GM15510 (cell line): Measurements from ENCODE around the gene CHMP4A.

Source experiments
- POLR2A ChIP-seq: IDR thresholded peaks from 3 replicates; pipeline ENCODE4 v1.6.1; 2011; ENCODE audit warnings: borderline replicate concordance; ENCODE audit not compliant: insufficient read length; ENCODE audit errors: extremely low read depth

The CHMP4A gene

DNA sequence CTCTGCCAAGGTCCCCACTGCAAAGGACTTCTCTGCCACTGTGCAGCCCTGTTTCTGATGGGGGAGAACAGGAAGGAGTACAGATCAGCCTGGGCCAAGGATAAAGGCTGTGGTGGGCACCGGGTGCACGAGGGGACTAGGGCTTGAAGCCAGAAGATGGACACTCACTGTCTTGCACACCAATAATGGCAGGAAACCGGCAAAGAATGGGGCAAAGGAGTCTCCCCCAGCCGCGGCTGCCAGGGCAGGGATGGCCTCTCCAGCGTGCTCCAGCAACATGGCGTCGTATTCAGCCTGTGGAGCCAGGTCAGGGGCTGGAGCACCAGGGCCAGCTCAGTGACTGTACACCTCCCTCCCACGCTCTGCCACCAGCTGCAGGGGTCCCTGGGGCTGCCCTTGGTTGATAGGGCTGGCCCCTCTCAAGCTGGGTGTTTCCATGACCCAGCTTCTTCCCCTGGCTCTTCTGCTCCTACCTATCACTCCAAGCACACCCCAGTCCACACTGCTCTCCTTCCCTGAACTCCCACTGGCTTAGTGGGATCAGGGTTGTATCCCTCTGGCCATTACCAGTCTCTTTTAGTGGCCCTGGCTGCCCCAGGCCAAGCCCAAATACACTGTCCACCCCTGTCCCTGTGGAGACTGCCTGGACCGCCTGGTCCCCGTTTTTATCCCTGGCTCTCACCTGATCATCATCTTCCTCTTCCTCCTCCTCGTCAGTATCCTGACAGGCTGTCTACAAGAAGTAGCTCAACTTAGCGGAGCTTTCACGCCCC is 31.0 kb downstream of the CHMP4A start:
- TF ChIP-seq POLR2A: peak; percentile 10

GRCh38 chr14:24181371-24182077 is 31.8 kb downstream of the CHMP4A start:
- no peak for TF ChIP-seq POLR2A

DNA sequence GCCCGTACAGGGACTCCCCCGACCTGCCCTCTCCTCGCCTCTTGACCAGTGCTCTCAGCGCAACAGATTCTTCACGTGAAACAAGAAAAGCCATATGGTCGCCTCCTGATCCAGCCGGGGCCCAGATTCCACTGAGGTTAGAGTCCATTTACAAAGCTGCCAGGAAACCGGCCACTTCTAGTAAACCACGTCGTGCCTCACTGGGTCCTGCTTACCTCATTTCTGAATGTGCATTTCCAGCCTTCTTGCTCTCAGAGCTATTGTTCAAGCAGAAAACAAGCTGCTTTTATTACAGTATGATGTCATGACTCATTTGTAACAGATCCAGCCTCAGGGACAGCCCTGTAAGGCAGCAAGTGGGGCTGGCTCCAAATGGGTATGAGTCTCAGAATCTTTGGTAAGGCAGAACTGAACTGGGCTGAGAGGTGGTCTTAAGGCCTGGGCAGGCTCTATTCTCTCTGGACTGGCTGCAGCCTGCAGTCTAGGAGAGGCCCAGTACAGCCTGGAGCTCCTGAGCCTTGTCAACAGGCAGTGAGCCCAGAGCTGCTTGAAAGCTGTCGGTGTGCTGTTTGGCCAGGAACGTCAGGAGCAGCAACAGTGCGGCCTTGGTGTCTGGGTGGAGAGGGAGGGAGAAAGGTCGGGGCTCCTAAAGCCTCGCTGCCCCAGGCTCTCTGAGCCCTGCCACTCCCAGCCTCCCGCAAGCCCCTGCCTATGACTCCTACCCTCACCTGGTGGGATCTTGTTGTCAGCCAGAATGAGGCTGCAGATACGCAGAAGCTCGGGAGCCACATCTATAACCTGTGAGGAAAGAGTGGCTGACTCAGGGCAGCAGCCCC is 33.1 kb downstream of the CHMP4A start:
- no peak for TF ChIP-seq POLR2A

GRCh38 chr14:24179294-24179960 is 33.9 kb downstream of the CHMP4A start:
- TF ChIP-seq POLR2A: no peak

DNA sequence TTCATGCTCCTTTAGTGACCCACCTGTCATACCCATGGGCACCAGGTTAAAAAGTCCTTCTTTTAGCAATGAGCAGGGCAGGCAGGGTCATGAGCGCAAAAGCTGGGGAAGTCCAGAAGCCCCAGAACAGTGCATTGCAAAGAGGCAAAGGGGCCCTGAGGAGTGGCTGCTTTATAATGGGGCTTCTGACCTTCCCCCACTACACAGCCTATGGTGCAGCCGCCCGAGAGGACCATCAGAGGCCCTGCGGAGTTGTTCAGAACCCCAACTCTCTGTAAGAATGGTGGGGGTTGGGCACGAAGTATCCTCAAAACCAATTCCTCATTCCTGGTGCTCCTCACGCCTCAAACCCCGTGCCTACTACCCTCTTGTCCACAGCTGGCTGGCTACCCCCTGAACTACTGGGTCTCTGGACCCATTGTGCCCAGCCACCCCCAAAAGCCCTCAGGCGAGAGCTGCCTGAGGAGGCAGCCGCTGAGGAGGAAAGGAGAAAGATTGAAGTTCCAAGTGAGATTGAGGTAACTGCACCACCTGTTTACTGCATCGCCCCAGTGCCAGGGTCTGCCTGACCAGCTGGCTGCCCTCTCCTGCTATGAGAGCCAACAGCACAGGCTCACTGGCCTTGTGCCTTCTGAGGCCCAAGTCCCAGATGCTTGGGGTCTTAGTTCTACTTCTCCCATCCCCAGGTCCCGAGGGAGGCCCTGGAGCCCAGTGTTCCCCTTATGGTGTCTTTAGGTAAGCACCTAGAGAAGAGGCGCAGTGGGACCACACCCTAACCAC is 34.7 kb downstream of the CHMP4A start:
- TF ChIP-seq POLR2A: peak; percentile 12

GRCh38 chr14:24177891-24178290 is 35.4 kb downstream of the CHMP4A start:
- no peak for TF ChIP-seq POLR2A

GRCh38 chr14:24177041-24177825 is 36.1 kb downstream of the CHMP4A start:
- no peak for TF ChIP-seq POLR2A

- TF ChIP-seq POLR2A: no peak
Measured at GRCh38 chr14:24176599-24176998, 36.7 kb downstream of the CHMP4A start.

DNA sequence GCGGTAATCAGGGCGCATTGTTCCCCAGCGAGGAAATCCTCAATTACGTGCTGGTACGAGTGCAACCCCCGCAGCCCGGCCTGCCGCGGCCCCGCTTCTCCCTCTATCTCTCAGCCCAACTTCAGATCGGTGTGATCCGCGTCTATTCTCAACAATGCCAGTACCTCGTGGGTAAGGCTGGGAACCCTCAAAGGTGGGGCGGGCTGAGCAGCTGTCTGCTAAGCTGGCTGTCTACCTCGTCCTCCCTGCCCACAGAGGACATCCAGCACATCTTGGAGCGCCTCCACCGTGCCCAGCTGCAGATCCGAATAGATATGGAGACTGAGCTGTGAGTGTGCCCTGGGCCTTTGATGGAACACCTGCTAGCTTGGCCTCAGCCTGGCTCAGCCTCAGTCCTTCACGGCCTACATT is 40.4 kb downstream of the CHMP4A start:
- TF ChIP-seq POLR2A: no peak

GRCh38 chr14:24172261-24172860 is 40.9 kb downstream of the CHMP4A start:
- no peak for TF ChIP-seq POLR2A

GRCh38 chr14:24171422-24172260 is 41.6 kb downstream of the CHMP4A start, which contains the start of gene REC8:
Gene REC8 (plus strand): TSS chr14:24172080. CDS start chr14:24172553, 473 bp downstream.
- TF ChIP-seq POLR2A: peak; percentile 54

GRCh38 chr14:24167469-24168114 is 45.7 kb downstream of the CHMP4A start:
- no peak for TF ChIP-seq POLR2A

GRCh38 chr14:24165785-24166184 is 47.5 kb downstream of the CHMP4A start:
- no peak for TF ChIP-seq POLR2A
